GM19043 (cell line): ENCODE data around the gene YBX2.

ENCODE experiments used
- ATAC-seq: cut with Tn5 transposase; IDR thresholded peaks from one replicate; pipeline ENCODE4 v1.9.1; 2021; ENCODE audit warnings: low read depth; ENCODE audit not compliant: unreplicated experiment

Gene YBX2

DNA sequence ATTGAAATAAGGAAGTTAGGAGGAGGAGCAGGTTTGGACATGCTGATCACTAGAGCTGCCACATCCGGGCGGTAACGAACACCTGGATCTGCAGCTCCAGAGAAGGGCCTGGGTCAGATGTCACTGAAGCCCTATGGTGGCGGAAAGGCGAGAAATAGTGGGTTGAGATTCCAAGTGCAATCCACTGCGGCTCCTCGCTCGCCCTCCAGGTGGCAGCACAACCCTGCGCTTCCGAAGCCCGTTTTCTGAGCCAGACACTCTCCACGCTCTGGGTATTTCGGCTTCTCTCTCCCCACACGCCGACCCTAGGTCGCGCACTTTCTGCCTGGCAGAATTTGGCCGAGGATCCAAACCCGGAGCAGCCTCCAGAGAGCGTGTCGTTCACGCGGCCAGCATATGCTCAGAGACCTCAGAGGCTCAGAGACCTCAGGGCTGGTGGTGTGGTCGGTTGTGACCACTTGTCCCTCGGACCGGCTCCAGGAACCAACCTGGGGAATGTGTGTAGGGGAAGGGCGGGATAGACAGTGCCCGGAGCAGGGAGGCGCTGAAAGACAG, 13.8 kb downstream of the YBX2 start:
- ATAC-seq: no peak

GRCh38 chr17:7279448-7279847, 15.0 kb downstream of the YBX2 start:
- no peak for ATAC-seq

DNA sequence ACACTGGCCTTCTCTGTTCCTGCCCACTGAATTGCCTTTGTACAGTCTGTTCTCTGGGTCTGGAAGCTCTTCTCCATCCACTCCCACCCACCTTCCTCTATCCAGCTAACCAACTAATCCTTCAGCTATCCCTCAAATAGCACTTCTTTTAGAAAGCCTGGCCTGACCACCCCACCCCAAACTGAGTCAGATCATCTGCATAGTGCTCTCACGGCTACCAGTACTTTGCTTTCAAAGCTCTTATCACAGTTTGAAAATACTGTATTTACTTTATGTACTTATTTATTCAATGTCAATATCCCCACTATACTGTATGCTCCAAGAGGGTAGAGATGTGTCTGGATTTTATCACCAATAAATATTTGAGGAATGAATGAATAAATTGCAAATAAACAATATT, 27.7 kb downstream of the YBX2 start:
- no peak for ATAC-seq

- no peak for ATAC-seq
These were observed 30.7 kb downstream of the YBX2 start for GRCh38 chr17:7263801-7264078.

- ATAC-seq: no peak
These were observed 31.3 kb downstream of the YBX2 start for GRCh38 chr17:7262935-7263800.

GRCh38 chr17:7262192-7262934, 32.1 kb downstream of the YBX2 start, which contains the start of gene CLDN7:
CLDN7 (minus strand) TSS chr17:7262478; CDS start chr17:7262043, 435 bp downstream.
- ATAC-seq: no peak

- no peak for ATAC-seq
These were observed 32.9 kb downstream of the YBX2 start for GRCh38 chr17:7261379-7262191.

DNA sequence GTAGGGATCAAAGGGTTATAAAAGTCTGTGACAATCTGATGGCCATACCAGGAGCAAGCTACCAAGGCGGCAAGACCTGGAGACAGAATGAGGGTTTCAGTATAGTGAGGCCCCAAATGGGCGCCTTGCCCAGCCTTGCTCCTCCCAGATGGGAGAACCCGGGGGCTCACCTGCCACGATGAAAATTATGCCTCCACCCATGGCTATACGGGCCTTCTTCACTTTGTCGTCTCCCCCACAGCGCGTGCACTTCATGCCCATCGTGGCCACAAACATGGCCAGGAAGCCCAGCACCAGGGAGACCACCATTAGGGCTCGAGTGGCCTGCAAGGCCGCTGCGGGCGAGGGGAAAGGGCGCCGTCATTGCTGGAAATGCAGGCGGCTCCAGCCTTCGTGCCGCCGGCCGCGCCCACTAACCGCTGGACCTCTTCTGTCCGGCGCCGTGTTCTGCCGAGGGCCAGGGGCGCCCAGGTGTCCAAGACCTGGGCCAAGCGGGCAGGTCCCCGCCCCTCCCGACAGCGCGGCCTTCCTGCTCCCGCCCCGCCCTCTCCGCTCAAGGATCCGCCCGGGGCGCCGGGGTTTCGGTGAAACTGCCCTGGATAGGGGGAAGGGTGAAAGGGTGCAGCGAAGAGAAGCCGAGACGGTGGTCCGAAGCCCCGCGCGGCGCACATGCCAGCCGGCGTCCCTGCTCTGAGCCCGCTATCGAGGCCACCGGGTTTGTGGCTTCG, 33.6 kb downstream of the YBX2 start:
- no peak for ATAC-seq

DNA sequence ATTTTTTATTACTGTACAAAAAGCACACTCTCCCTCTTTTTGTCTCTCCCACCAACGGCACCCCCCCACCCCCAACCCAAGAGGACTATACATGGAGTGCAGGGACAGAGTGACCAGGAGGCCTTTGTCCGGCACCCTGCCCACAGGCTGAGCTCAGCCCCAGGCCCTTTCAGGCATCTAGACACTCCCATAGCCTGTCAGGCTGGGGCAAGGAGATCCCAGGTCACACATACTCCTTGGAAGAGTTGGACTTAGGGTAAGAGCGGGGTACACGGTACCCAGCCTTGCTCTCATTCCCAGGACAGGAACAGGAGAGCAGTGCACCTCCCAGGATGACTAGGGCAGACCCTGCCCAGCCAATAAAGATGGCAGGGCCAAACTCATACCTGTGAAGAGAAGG, 34.3 kb downstream of the YBX2 start:
- ATAC-seq: no peak

DNA sequence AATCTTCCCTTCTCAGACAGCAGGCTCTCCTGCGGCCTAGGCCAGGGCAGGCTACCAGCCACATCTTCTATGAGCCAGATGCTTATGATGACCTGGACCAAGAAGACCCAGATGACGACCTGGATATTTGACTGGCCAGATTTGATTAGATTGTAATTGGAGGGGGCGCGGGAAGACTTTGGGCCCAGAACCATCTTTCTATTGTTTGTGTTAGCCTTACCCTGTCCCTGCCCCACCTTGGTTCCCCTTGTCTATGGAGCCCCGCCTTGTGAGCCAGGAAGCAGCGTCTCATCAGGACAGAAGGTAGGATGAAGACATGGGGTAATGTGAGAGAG, 34.9 kb downstream of the YBX2 start:
- ATAC-seq: no peak

DNA sequence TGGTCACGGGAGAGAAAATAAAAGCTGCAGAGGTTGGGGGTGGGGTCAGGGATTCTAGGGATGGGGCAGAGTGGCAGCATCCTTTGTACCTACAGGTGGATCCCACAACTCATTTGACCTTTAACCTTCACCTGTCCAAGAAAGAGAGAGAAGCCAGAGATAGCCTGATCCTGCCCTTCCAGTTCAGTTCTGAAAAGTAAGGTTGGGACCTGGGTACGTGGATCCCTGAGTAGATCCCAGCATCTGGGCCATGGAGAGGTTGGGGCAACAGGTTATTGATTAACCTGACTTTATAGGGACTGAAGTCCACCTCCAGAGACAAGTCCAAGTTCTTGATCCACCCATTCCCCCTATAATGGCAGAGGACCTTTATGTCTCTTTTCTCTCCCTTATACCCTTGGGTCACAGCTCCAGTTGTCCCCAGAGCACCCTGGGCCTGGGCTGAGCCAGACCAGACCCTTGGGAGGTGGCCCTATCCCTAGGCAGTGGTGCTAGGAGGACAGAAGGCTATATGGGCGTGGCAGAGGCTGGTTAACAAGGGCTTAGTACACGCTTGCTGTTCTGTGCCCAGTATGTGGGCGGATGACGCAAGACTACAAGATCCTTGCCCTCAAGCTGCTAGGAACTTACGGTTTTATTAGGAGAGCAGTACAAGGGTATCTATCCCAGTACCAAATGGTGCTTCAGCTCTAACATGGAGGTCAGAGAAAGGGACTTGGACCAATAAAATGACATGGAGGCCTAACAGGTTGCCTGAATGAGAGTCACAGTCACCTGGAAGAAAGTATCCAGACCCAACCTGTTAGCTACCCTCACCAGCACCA, 35.5 kb downstream of the YBX2 start:
- no peak for ATAC-seq

- ATAC-seq: no peak
These were observed 37.5 kb downstream of the YBX2 start for GRCh38 chr17:7256766-7257456.

DNA sequence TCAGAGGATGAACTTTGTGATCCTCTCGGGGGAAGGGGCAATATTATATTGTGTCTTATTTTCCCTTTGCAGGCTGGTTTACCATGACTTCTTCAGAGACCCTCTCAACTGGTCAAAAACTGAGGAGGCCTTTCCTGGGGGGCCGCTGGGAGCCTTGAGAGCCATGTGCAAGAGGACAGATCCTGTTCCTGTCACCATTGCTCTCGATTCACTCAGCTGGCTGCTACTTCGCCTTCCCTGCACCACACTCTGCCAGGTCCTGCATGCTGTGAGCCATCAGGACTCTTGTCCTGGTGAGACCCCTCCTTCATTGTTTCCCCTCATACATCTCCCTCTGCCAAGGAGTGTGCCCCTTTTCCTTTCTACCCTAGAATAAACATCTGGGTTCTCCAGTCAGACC, 39.9 kb downstream of the YBX2 start:
- no peak for ATAC-seq

DNA sequence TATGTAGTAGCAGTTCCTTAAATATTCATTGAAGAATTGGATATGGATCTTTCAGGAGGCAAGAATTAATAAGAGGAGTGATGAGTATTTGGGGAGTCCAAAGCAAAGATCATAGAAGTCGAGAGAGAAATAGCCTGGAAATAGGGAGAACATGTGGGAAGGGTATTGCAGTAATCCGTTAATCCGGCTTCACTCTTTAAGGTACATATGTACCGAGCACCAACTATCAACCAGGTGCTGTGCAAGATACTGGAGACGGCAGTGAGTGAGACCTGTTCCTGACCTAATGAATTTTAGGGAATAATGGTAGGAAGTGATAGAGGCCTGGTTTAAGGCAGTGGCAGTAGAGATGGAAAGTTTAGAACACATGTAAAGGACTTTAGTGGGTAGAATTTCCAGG, 41.4 kb downstream of the YBX2 start:
- no peak for ATAC-seq

DNA sequence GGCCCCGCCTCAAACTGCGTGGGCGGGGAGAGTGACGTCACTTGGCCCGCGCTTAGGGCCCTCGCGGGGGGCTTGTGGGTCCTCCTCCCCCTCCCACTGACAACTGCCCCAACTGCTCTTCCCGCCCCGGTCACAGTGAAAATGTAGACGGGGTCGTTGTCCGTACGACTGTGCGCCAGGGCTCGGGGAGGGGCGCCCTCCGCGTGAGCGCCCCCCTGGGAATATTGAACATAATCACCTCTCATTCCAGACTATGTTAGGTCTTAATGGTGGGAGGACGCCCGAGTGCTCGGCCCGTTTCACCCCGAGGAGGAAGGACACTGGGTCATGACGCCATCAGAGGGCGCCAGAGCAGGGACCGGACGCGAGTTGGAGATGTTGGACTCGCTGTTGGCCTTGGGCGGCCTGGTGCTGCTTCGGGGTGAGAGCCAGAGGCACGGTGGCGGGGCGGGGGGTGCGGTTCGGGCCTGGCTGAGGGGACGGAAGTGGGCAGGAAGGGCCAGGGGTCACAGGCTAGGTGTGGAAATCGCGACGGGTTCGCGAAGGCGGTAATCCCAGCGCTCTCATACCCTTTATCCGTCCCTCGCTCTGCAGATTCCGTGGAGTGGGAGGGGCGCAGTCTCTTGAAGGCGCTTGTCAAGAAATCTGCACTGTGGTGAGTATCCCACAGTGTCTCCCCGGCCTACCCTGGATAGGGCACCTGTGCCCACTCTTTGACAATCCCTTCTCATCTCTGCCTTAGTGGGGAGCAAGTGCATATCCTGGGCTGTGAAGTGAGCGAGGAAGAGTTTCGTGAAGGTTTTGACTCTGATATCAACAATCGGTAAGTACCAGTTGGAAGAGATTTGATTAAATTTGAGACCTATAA, 42.0 kb downstream of the YBX2 start, which contains the start of gene ELP5:
ELP5 (plus strand) TSS at position 40 of the 868 bp plus-strand sequence; CDS start at position 376, 336 bp downstream.
- peak; percentile 44 for ATAC-seq

- ATAC-seq: peak; percentile 76
These were observed 42.7 kb downstream of the YBX2 start, which contains the start of gene CTDNEP1 for GRCh38 chr17:7251661-7252175. CTDNEP1 (minus strand) TSS chr17:7251734; CDS start chr17:7251296, 438 bp downstream.
